Mesenchymal stem cell (in vitro differentiated cells and primary cell): ENCODE data around the gene RGS1.
A peak's percentile ranks its signal among the peaks of the same experiment; 100 is the strongest.
"Not testable (repeated sequence)": the region's sequence is repeated elsewhere in the genome, so short reads cannot be mapped to it uniquely, and the experiment has no call there.

Experiments used
- DNase-seq: peaks from one replicate; pipeline ENCODE4 v3.0.0-alpha.2; 2013
- H2AFZ ChIP-seq: one replicate; pipeline ENCODE4 v1.6.1; 2013; ENCODE audit warnings: low read depth, mild to moderate bottlenecking, control low read depth, inconsistent platforms, low read length, moderate library complexity
- H2AK5ac ChIP-seq: 2 replicates; pipeline ENCODE4 v1.6.1; 2013; ENCODE audit warnings: low read length, moderate library complexity, mild to moderate bottlenecking, inconsistent platforms; ENCODE audit not compliant: severe bottlenecking
- H2BK120ac ChIP-seq: one replicate; pipeline ENCODE4 v1.6.1; 2013; ENCODE audit warnings: low read depth, mild to moderate bottlenecking, inconsistent platforms, low read length, moderate library complexity
- H2BK12ac ChIP-seq, 2 experiments: one replicate each; pipeline ENCODE4 v1.6.1; 2013; ENCODE audit warnings: inconsistent platforms in 2 of 2, low read length in 2 of 2, mild to moderate bottlenecking in 2 of 2, moderate library complexity in 2 of 2, control low read depth in 1 of 2
- H2BK15ac ChIP-seq: one replicate; pipeline ENCODE4 v1.6.1; 2013; ENCODE audit warnings: mild to moderate bottlenecking, low read depth, inconsistent platforms; ENCODE audit not compliant: poor library complexity, severe bottlenecking
- H2BK5ac ChIP-seq: 2 replicates; pipeline ENCODE4 v1.6.1; 2013; ENCODE audit warnings: low read depth, mild to moderate bottlenecking, low read length, control low read depth, inconsistent platforms; ENCODE audit not compliant: poor library complexity, severe bottlenecking
- H3K14ac ChIP-seq, 2 experiments: one replicate each; pipeline ENCODE4 v1.6.1; 2013; ENCODE audit warnings: inconsistent platforms in 2 of 2, low read length in 2 of 2, control low read depth in 1 of 2, mild to moderate bottlenecking in 1 of 2, moderate library complexity in 1 of 2
- H3K18ac ChIP-seq, 2 experiments: one replicate each; pipeline ENCODE4 v1.6.1; 2013; ENCODE audit warnings: inconsistent platforms in 2 of 2, low read length in 2 of 2, control low read depth in 1 of 2, low read depth in 1 of 2, mild to moderate bottlenecking in 1 of 2
- H3K23ac ChIP-seq, 2 experiments: one replicate each; pipeline ENCODE4 v1.6.1; 2013; ENCODE audit warnings: inconsistent platforms in 2 of 2, low read length in 2 of 2, mild to moderate bottlenecking in 2 of 2, moderate library complexity in 2 of 2, control low read depth in 1 of 2
- H3K27ac ChIP-seq: 2 replicates; pipeline ENCODE4 v1.5.1; 2013; ENCODE audit warnings: mild to moderate bottlenecking, moderate library complexity, low read length, control low read depth, inconsistent platforms; ENCODE audit not compliant: poor library complexity, severe bottlenecking
- H3K27me3 ChIP-seq, 2 experiments: 2 replicates each; pipeline versions ENCODE4 v1.6.1 to v1.7.0; 2013; ENCODE audit warnings: low read length in 2 of 2, mild to moderate bottlenecking in 2 of 2, moderate library complexity in 2 of 2, control low read depth in 1 of 2, inconsistent platforms in 1 of 2; ENCODE audit not compliant: control insufficient read depth in 1 of 2, insufficient read depth in 1 of 2
- H3K36me3 ChIP-seq, 2 experiments: 2 replicates each; pipeline versions ENCODE4 v1.6.1 to v1.7.0; 2013; ENCODE audit warnings: low read length in 2 of 2, control low read depth in 1 of 2, inconsistent platforms in 1 of 2, low read depth in 1 of 2, mild to moderate bottlenecking in 1 of 2; ENCODE audit not compliant: insufficient read depth in 2 of 2, control insufficient read depth in 1 of 2
- H3K4ac ChIP-seq, 2 experiments: one replicate each; pipeline ENCODE4 v1.6.1; 2013; ENCODE audit warnings: inconsistent platforms in 2 of 2, low read length in 2 of 2, mild to moderate bottlenecking in 2 of 2, moderate library complexity in 2 of 2, control low read depth in 1 of 2, low read depth in 1 of 2
- H3K4me1 ChIP-seq: 2 replicates; pipeline ENCODE4 v1.6.1; 2013; ENCODE audit warnings: low read depth, low read length, control low read depth; ENCODE audit not compliant: control insufficient read depth, insufficient read depth
- H3K4me2 ChIP-seq: 2 replicates; pipeline ENCODE4 v1.6.1; 2013; ENCODE audit warnings: low read length, mild to moderate bottlenecking, inconsistent platforms; ENCODE audit not compliant: poor library complexity, severe bottlenecking
- H3K4me3 ChIP-seq, 2 experiments: 2 replicates each; pipeline versions ENCODE4 v1.5.1 to v1.7.0; 2013; ENCODE audit warnings: low read length in 2 of 2, mild to moderate bottlenecking in 2 of 2, control low read depth in 1 of 2, low read depth in 1 of 2; ENCODE audit not compliant: insufficient read depth in 1 of 2
- H3K79me1 ChIP-seq: replicated peaks from 2 replicates; pipeline ENCODE4 v1.6.1; 2013; ENCODE audit warnings: mild to moderate bottlenecking, control low read depth, low read length, inconsistent platforms; ENCODE audit not compliant: poor library complexity, severe bottlenecking
- H3K9ac ChIP-seq: 2 replicates; pipeline ENCODE4 v1.7.0; 2013; ENCODE audit warnings: mild to moderate bottlenecking, low read length, moderate library complexity
- H3K9me3 ChIP-seq: 2 replicates; pipeline ENCODE4 v1.7.0; 2013; ENCODE audit warnings: mild to moderate bottlenecking, low read length; ENCODE audit not compliant: control insufficient read depth
- H4K8ac ChIP-seq: one replicate; pipeline ENCODE4 v1.6.1; 2013; ENCODE audit warnings: inconsistent platforms, mild to moderate bottlenecking, low read length, moderate library complexity
- H4K91ac ChIP-seq: one replicate; pipeline ENCODE4 v1.6.1; 2013; ENCODE audit warnings: mild to moderate bottlenecking, low read length, inconsistent platforms
- WGBS: methylation state at CpG from one replicate; pipeline ENCODE4 v1.1.7; 2013; ENCODE audit warnings: mixed read lengths; 5-methylcytosine and 5-hydroxymethylcytosine counted together

Gene RGS1

GRCh38 chr1:192529811-192530210 is 45.8 kb upstream of the RGS1 start:
- peak overlapping the region in 1 of 2 experiments; percentile 92 for H3K4ac ChIP-seq
- H4K91ac ChIP-seq: no peak overlapping the region
- H2AK5ac ChIP-seq: no peak overlapping the region
- DNase-seq: no peak
- no peak overlapping the region for H3K27ac ChIP-seq
- 98% methylated on average over 1 of the region's 1 CpG for WGBS
- no peak overlapping the region for H3K4me2 ChIP-seq
- H3K4me3 ChIP-seq: no peak overlapping the region
- H3K9me3 ChIP-seq: no peaks in the 10 kb centered on the region
- H2BK12ac ChIP-seq: no peak overlapping the region
- H3K79me1 ChIP-seq: no peaks in the 10 kb centered on the region
- H3K18ac ChIP-seq: no peak overlapping the region
- no peak overlapping the region for H4K8ac ChIP-seq
- H3K27me3 ChIP-seq: no peaks in the 10 kb centered on the region
- no peak overlapping the region for H2BK120ac ChIP-seq
- no peak overlapping the region for H3K14ac ChIP-seq
- H3K36me3 ChIP-seq: no peaks in the 10 kb centered on the region
- no peak overlapping the region for H2BK15ac ChIP-seq
- no peak overlapping the region for H2BK5ac ChIP-seq
- H3K4me1 ChIP-seq: no peaks in the 10 kb centered on the region
- no peak overlapping the region for H2AFZ ChIP-seq
- peak overlapping the region; percentile 75 for H3K9ac ChIP-seq
- H3K23ac ChIP-seq: no peak overlapping the region

GRCh38 chr1:192530254-192530653 is 45.3 kb upstream of the RGS1 start:
- Histone ChIP-seq H2BK12ac (no peak overlapping the region), H2BK15ac (no peak overlapping the region), H2AFZ (no peak overlapping the region), H3K27ac (peak overlapping the region; percentile 45), H3K4ac (no peak overlapping the region), H3K4me2 (no peak overlapping the region), H2BK5ac (no peak overlapping the region), H2BK120ac (no peak overlapping the region), H3K27me3 (no peaks in the 10 kb centered on the region), H3K79me1 (no peaks in the 10 kb centered on the region), H4K91ac (no peak overlapping the region), H3K4me1 (no peaks in the 10 kb centered on the region), H3K4me3 (no peak overlapping the region), H3K9me3 (no peaks in the 10 kb centered on the region), H2AK5ac (no peak overlapping the region), H3K18ac (peak overlapping the region in 1 of 2 experiments; percentile 33), H3K36me3 (no peaks in the 10 kb centered on the region), H4K8ac (no peak overlapping the region), H3K23ac (no peak overlapping the region), H3K14ac (no peak overlapping the region), H3K9ac (peak overlapping the region; percentile 75)
- WGBS: 8% methylated on average over 2 of the region's 2 CpGs
- peak; percentile 63 for DNase-seq

- H2BK12ac ChIP-seq, H2BK120ac ChIP-seq, H3K9me3 ChIP-seq, H3K36me3 ChIP-seq, H3K4ac ChIP-seq, H3K4me2 ChIP-seq, H3K79me1 ChIP-seq, H2AK5ac ChIP-seq, H2BK5ac ChIP-seq, H2BK15ac ChIP-seq, H2AFZ ChIP-seq, H4K8ac ChIP-seq, H3K4me3 ChIP-seq, H4K91ac ChIP-seq, H3K4me1 ChIP-seq, H3K23ac ChIP-seq, H3K27me3 ChIP-seq, H3K27ac ChIP-seq, H3K14ac ChIP-seq: not testable (repeated sequence)
- peak overlapping the region in 1 of 2 experiments; percentile 8 for H3K18ac ChIP-seq
- 0% methylated on average over 4 of the region's 6 CpGs for whole genome bisulfite sequencing
- peak; percentile 93 for DNase-seq
- peak overlapping the region; percentile 75 for H3K9ac ChIP-seq
Measured at GRCh38 chr1:192531037-192531703, 44.4 kb upstream of the RGS1 start.

- Histone ChIP-seq H3K9ac (no peak overlapping the region), H2AFZ (no peak overlapping the region), H4K91ac (peak overlapping the region; percentile 91), H3K4me3 (no peak overlapping the region), H3K18ac (peak overlapping the region; percentile 67 to 86), H3K14ac (no peak overlapping the region), H3K36me3 (no peaks in the 10 kb centered on the region), H3K27ac (no peak overlapping the region), H3K4me2 (no peak overlapping the region), H2BK5ac (no peak overlapping the region), H2BK12ac (peak overlapping the region; percentile 51 to 84), H3K79me1 (no peaks in the 10 kb centered on the region), H4K8ac (no peak overlapping the region), H3K27me3 (no peaks in the 10 kb centered on the region), H3K23ac (no peak overlapping the region), H2BK120ac (peak overlapping the region; percentile 61), H2AK5ac (no peak overlapping the region), H3K9me3 (no peaks in the 10 kb centered on the region), H3K4ac (peak overlapping the region in 1 of 2 experiments; percentile 79), H3K4me1 (no peaks in the 10 kb centered on the region), H2BK15ac (peak overlapping the region; percentile 40)
- 73% methylated on average over 2 of the region's 2 CpGs for WGBS
- DNase-seq: no peak
Measured at GRCh38 chr1:192534666-192535065, 40.9 kb upstream of the RGS1 start.
